SH-SY5Y (cell line): Measurements from ENCODE around the gene GABRA5.

Source experiments
- GATA2 ChIP-seq: IDR thresholded peaks from 2 replicates; pipeline ENCODE4 v1.6.1; 2011; ENCODE audit warnings: mild to moderate bottlenecking, low read depth, low read length
- GATA3 ChIP-seq: IDR thresholded peaks from 2 replicates; pipeline ENCODE4 v1.6.1; 2011; ENCODE audit warnings: low read depth, mild to moderate bottlenecking, low read length, moderate library complexity

The GABRA5 gene

DNA sequence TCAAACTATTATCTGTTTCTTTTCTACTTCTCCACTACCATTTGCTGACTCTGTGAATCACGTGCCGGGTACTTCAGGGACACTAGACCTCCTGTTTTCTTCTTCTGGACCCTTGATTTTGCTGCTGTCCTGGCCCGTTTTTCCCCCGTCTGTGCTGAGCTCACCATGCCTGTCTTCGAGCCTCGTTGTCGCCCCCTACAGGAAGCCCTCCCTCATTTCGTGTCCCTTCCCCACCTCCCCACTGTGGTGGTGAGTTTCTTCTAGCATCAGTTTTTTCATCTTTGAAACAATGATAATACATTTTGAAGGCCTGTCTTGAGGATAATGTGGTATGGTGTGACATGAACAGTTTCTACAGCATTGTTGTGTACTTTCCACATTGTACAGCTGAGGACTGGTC, 117.0 kb downstream of the GABRA5 start:
- no peak for TF ChIP-seq GATA2
- no peak for TF ChIP-seq GATA3

- no peak for TF ChIP-seq GATA2
- no peak for TF ChIP-seq GATA3
Observed at GRCh38 chr15:26985050-26985449, 118.2 kb downstream of the GABRA5 start.

DNA sequence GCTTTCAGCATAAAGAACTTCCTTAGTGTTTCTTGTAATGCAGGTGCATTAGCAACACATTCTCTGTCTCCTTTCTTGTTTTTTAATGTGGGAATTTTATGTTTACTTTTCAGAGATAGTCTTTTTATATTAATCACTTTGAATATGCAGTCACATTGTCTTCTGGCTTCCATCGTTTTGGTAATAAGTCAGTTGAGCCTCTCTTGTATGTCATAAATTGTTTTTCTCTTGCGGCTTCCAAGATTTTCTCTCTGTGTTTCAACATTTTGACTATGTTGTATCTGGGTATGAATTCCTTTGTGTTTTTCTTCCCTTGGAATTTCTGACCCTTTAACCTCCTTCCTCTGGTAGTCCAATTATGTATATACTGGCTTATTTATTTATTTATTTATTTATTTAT, 129.4 kb downstream of the GABRA5 start:
- no peak for TF ChIP-seq GATA3
- TF ChIP-seq GATA2: no peak
